GM19467 (cell line): ENCODE measurements around the gene C1QB.
"Not testable (repeated sequence)": the region's sequence is repeated elsewhere in the genome, so short reads cannot be mapped to it uniquely, and the experiment has no call there.

Experiments
- ATAC-seq: cut with Tn5 transposase; IDR thresholded peaks from one replicate; pipeline ENCODE4 v1.9.1; 2021; ENCODE audit warnings: mild to moderate bottlenecking, moderate library complexity; ENCODE audit not compliant: unreplicated experiment

The C1QB gene

DNA sequence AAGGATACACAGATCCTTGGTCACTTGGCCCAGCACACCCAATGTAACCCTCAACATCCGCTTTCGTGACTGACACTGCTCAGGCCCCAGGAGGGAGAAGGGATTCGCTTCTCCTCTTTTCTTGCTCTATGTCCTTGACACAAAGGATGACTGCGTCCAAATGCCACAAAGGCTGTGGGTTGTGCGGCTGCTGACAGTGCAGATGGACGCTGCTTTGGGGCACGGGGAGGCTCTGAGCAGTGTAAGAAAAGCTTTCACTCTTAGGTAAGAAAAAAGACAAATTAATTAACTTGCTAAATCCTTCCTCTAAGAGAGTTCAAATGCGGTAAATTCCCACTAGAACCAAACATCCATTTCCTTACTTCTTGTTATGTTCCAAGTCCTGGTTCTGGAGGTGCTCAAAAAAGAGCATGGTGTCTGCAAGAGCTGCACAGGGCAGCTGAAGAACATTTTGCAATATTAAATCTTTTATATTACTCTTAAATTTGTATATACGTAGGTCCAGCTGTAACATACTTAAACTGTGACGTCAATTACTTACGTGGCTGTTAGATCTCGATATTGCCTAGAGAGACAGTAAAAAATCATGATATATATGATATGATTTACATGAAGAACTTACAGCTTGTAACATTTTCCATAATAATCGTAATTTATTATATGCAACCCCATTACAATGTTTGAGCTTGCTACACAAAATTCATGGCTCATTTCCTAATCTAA, 38.2 kb downstream of the C1QB start:
- no peak for ATAC-seq

DNA sequence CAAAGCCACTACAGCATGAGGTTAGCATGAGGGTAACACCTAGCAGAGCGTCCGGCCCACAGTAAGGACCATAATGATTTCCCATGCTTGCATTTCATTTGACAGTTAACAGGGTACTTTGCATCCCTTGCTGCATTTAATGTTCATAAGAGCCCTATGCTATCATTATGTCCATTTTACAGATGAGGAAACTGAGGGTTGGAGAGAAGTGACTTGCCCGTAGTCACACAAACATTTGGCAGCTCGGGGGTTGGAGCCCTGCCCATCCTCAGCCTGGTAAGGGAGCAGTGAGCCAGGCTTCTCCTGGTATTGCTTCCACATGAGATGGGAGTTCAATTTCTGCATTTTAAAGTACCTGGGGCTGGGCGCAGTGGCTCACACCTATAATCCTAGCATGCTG, 41.1 kb downstream of the C1QB start:
- no peak for ATAC-seq

DNA sequence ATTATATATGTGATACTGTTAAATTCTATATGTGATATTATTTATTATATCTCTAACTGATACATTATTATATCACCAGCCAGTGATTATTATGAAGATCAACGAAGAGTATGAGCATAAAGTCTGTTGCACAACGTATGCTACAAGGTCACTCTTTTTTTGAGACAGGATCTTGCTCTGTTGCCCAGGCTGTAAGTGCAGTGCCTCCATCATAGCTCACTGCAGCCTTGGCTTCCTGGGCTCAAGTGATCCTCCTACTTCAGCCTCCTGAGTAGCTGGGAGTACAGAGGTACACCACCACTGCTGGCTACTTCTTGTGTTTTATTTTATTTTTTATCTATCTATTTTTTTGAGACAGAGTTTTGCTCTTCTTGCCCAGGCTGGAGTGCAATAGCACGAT, 43.6 kb downstream of the C1QB start:
- ATAC-seq: no peak

- ATAC-seq: no peak
These were observed 44.9 kb downstream of the C1QB start for GRCh38 chr1:22697980-22698379.

- no peak for ATAC-seq
These were observed 46.9 kb downstream of the C1QB start for GRCh38 chr1:22699681-22700520.

DNA sequence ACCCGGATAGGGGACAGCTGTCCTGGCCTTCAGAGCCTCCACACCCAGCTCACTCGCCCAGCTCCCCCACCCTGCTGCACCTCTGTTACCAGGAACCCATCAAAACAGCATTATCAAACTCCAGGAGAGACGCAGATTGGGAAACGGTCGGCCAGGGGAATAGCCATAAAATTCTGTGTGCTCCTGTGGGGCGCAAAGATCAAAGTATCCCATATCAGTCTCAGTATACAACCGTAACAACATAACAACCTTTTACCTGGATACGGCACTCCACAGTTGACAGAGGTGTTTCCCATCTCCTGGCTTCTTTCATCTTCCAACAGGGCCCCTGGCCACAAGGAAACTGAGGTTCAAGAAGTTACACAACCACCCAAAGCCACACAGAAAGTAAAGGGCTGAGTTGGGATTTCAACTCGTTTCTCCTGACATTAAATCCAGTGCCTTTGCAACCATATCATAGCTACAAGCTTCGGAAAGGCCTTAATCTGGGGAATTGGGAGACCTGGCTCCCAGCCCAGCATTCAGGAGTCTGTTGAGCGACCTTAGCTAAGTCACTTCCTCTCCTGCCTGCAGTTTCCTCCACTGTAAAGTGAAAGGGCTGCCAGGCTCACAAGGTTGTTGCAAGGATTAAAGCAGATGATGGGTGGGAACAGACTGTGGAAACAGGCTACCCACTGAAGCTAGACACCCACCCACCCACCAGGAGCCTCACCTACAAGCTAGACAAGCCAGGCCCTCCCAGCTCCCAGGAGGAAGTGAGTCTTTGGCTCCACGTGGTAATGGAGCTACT, 49.5 kb downstream of the C1QB start:
- ATAC-seq: no peak

- no peak for ATAC-seq
These were observed 51.5 kb downstream of the C1QB start for GRCh38 chr1:22704440-22705067.

DNA sequence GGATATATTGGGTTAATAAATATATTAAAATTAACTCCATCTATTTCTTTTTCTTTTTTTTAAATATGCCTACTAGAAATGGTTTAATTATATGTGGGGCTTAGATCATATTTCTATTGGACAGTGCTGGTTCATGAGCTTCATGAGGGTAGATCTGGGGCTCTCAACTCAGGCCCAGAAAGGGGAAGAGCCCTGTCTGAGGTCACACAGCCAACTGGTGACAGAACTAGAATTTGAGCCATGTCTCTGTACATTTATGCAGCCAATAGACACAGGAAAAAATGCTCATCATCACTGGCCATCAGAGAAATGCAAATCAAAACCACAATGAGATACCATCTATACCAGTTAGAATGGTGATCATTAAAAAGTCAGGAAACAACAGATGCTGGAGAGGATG, 52.5 kb downstream of the C1QB start:
- no peak for ATAC-seq

DNA sequence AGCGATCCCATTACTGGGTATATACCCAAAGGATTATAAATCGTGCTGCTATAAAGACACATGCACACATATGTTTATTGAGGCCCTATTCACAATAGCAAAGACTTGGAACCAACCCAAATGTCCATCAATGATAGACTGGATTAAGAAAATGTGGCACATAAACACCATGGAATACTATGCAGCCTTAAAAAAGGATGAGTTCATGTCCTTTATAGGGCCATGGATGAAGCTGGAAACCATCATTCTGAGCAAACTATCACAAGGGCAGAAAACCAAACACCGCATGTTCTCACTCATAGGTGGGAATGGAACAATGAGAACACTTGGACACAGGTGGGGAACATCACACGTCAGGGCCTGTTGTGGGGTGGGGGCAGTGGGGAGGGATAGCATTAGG, 53.1 kb downstream of the C1QB start:
- ATAC-seq: not testable (repeated sequence)

GRCh38 chr1:22708777-22709176, 55.7 kb downstream of the C1QB start:
- no peak for ATAC-seq

DNA sequence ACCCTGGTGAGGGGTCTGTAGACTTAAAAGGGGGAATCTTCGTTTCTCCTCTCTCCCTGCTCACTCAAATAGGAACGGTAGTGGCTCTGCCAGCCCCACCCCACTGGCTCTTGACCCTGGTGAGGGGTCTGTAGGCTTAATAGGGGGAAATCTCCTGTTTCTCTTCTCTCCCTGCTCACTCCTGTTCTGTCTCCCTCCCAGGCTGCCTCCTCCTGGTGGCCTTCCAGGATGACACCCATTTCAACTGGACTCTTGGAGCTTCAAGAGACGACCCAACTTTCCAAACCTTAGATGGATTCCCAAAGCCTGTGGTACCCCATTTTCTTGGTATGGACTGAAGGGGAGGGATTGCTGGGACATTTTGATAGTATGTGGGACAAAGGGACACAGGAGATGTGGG, 56.2 kb downstream of the C1QB start:
- ATAC-seq: no peak

DNA sequence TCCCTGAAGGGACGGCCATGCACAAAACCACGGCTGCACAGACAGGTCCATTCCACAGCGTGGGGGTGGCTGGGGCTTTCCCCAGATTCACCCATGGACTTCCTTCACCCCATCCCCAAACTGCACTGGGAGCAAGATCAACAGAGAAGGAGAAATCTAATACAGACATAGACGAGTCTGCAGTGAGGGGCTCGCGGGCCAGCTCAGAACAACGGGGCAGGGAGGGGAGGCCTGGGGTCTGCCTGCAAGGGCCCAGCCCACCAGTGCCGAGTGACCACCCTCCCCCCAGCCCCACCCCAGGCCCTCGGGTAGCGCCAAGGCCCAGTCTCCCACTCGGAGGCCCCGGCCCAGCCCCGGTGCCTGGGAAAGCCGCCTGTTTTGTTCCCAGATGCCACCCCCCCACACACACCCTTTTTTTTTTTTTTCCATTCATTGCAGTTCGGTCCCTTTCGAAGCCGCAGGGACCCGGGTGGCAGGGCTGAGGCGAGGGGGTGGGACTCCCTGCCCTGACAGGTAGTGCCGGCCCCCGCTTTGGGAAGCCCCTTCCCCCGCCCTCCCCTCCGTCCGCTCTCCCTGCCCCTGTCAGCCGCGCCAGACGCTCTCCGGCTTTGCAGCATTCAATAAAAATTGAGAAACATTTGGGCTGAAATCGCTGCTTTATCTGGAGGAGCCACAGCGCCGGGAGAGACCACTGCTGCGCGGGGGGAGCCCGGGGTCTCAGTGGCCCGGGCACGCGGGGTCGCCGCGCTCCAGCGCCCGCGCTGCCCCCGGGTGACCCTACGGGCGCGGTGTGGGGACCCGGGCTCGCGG, 57.1 kb downstream of the C1QB start:
- no peak for ATAC-seq

GRCh38 chr1:22710701-22711049, 57.6 kb downstream of the C1QB start, which contains the start of gene EPHB2:
TSS of gene EPHB2 (plus strand) at chr1:22710839. CDS start at chr1:22710983, 144 bp downstream.
- no peak for ATAC-seq

DNA sequence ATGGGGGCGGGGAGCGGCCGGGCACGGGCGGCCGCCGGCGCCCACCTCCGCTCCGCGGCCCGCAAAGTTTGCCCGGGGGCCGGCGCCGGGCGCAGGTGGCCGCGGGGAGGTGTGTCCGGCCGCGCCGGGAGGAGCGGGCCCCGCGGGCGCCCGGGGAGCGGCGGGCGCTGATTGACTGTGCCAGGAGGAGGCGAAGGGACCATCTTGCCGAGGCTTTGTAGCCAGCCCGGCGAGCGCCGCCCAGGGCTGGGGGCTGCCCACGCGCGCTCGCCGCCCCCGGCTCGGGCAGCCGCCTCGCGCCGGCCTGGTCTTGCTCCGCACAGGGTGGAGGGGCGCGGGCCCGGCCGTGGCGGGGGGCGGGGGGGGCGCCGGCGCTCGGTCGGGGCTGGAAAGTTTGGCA, 58.0 kb downstream of the C1QB start:
- ATAC-seq: no peak
